K562 (cell line): ENCODE data around the gene IRF9. TPM values are rescaled to one million over a fixed set of nuclear protein-coding genes. Genes with fewer than 3 reads are reported as not detected.

Experiments
- ATAC-seq: fragments of 200-7000 bp; cut with Tn5 transposase; 3 replicates; pipeline ENCODE4 v1.9.1; 2020; ENCODE audit warnings: moderate library complexity
- BruUV-seq: library from RNA; stranded (reverse); fragments of 400-500 nt; replicated peaks from 2 replicates; lab custom pipeline; 2021; lab: Mats Ljungman, UMichigan
- CTCF ChIA-PET: fragments of 300-600 bp; formaldehyde crosslinking; extraction: SDS; loops from one replicate; lab custom pipeline; 2021; ENCODE audit warnings: low intra/inter-chr PET ratio; lab: Yijun Ruan, JAX
- POLR2A ChIA-PET: fragments of 300-600, 350-650 bp; sonication (Branson Sonifier 250); formaldehyde crosslinking; extraction: SDS; loops from one replicate; lab custom pipeline; 2021; ENCODE audit warnings: antibody characterized with exemption, inconsistent platforms; lab: Yijun Ruan, JAX
- DNase-seq, 4 experiments: peaks; one replicate each; pipeline versions ENCODE4 v3.0.0 to v3.0.0-alpha.2; 2011 to 2018; ENCODE audit warnings: low spot score in 3 of 4, mixed read lengths in 3 of 4; ENCODE audit errors: extremely low read depth in 1 of 4
- FAIRE-seq: peaks from 2 replicates; lab custom pipeline; 2011; peaks lifted over from hg19 to GRCh38; lab: Jason Lieb, UNC
- H2AFZ ChIP-seq: 2 replicates; pipeline ENCODE4 v1.6.0; 2011; ENCODE audit warnings: low read depth, low read length, control low read depth, inconsistent platforms
- H3K27ac ChIP-seq: fragments of 200-600 bp; 3 replicates; pipeline ENCODE4 v1.8.0; 2011; ENCODE audit warnings: low read depth, mild to moderate bottlenecking, control low read depth, inconsistent platforms, low read length, moderate library complexity, mixed read lengths; ENCODE audit errors: extremely low read depth
- H3K27me3 ChIP-seq, 2 experiments: fragments of 300-600 bp in 1 of 2; 2 replicates in 1 of 2; 3 replicates in 1 of 2; pipeline versions ENCODE4 v1.6.0 to v1.8.0; 2011; ENCODE audit warnings: inconsistent platforms in 2 of 2, low read length in 2 of 2, mild to moderate bottlenecking in 1 of 2, mixed read lengths in 1 of 2, moderate library complexity in 1 of 2; ENCODE audit not compliant: control insufficient read depth in 2 of 2, insufficient read depth in 2 of 2
- H3K36me3 ChIP-seq: fragments of 300-600 bp; 3 replicates; pipeline ENCODE4 v1.8.0; 2011; ENCODE audit warnings: mild to moderate bottlenecking, low read length, inconsistent platforms; ENCODE audit not compliant: control insufficient read depth, insufficient read depth
- H3K4me1 ChIP-seq, 2 experiments: fragments of 200-600 bp in 1 of 2; replicated peaks in 1 of 2; 2 replicates in 1 of 2; 3 replicates in 1 of 2; pipeline versions ENCODE4 v1.5.1 to v1.8.0; 2011; ENCODE audit warnings: inconsistent platforms in 2 of 2, low read length in 2 of 2, mild to moderate bottlenecking in 1 of 2, mixed read lengths in 1 of 2, moderate library complexity in 1 of 2; ENCODE audit not compliant: control insufficient read depth in 2 of 2, insufficient read depth in 2 of 2
- H3K4me2 ChIP-seq: 2 replicates; pipeline ENCODE4 v1.6.1; 2011; ENCODE audit warnings: low read length, control low read depth, inconsistent platforms, mixed read lengths; ENCODE audit not compliant: insufficient read depth
- H3K4me3 ChIP-seq: fragments of 200-600 bp; sonication (generic), shearing (Covaris generic); 2 replicates; pipeline ENCODE4 v1.5.1; 2016; ENCODE audit warnings: control low read depth, inconsistent platforms
- H3K79me2 ChIP-seq: fragments of 200-600 bp; 3 replicates; pipeline ENCODE4 v1.8.0; 2011; ENCODE audit warnings: low read length, inconsistent platforms; ENCODE audit not compliant: control insufficient read depth, insufficient read depth
- H3K9ac ChIP-seq, 2 experiments: 2 replicates each; pipeline versions ENCODE4 v1.6.0 to v1.6.1; 2011; ENCODE audit warnings: low read depth in 2 of 2, low read length in 2 of 2, control low read depth in 1 of 2, inconsistent platforms in 1 of 2, mild to moderate bottlenecking in 1 of 2, mixed read lengths in 1 of 2; ENCODE audit not compliant: insufficient read depth in 1 of 2
- H3K9me1 ChIP-seq: one replicate; pipeline ENCODE4 v1.6.0; 2011; ENCODE audit warnings: inconsistent platforms, mild to moderate bottlenecking, low read length, moderate library complexity; ENCODE audit not compliant: control insufficient read depth, insufficient read depth
- H3K9me3 ChIP-seq: replicated peaks from 2 replicates; pipeline ENCODE4 v1.5.1; 2011; ENCODE audit warnings: low read depth, low read length, inconsistent platforms; ENCODE audit not compliant: control insufficient read depth, insufficient read depth
- H4K20me1 ChIP-seq: replicated peaks from 2 replicates; pipeline ENCODE4 v1.6.1; 2011; ENCODE audit warnings: low read length, inconsistent platforms, mixed read lengths; ENCODE audit not compliant: control insufficient read depth, insufficient read depth
- BMI1 ChIP-seq: fragments of 150-350 bp; IDR thresholded peaks from 2 replicates; pipeline ENCODE4 v1.6.1; 2014; ENCODE audit warnings: low read length
- ESRRA ChIP-seq: fragments of 450-650 bp; IDR thresholded peaks from 2 replicates; pipeline ENCODE4 v1.6.1; 2014; ENCODE audit warnings: low read depth, mild to moderate bottlenecking, moderate library complexity, borderline replicate concordance
- JUNB ChIP-seq: fragments of 450-650 bp; formaldehyde crosslinking; conservative IDR thresholded peaks from 2 replicates; pipeline ENCODE4 v1.4.0; 2020; ENCODE audit warnings: mild to moderate bottlenecking
- LCOR ChIP-seq: sonication (generic); formaldehyde crosslinking; IDR thresholded peaks from 2 replicates; pipeline ENCODE4 v1.8.0; 2022; ENCODE audit warnings: mild to moderate bottlenecking, missing genetic modification reagents
- PCBP1 ChIP-seq: fragments of 200-400 bp; formaldehyde crosslinking; IDR thresholded peaks from 2 replicates; pipeline ENCODE4 v1.6.1; 2018; ENCODE audit warnings: mild to moderate bottlenecking, low read depth, low read length; ENCODE audit not compliant: poor library complexity, severe bottlenecking
- POLR2AphosphoS5 ChIP-seq: IDR thresholded peaks from 2 replicates; pipeline ENCODE4 v1.6.1; 2011; ENCODE audit warnings: mild to moderate bottlenecking, low read depth, low read length, moderate library complexity; ENCODE audit not compliant: control insufficient read depth, insufficient read depth
- SMARCA4 ChIP-seq: fragments of 450-650 bp; IDR thresholded peaks from 2 replicates; pipeline ENCODE4 v1.6.1; 2016
- SPI1 ChIP-seq: IDR thresholded peaks from 2 replicates; pipeline ENCODE4 v1.6.1; 2011; ENCODE audit warnings: low read depth, low read length, control low read depth, borderline replicate concordance
- TBP ChIP-seq: optimal IDR thresholded peaks from 2 replicates; pipeline ENCODE3; 2011; ENCODE audit warnings: low read depth, low read length, improper control_type of control experiment
- ZNF146 ChIP-seq: IDR thresholded peaks from one replicate; pipeline ENCODE4 v1.6.1; 2018; ENCODE audit warnings: missing compliant biosample characterization; ENCODE audit not compliant: unreplicated experiment
- ZNF165 ChIP-seq: fragments of 250-450 bp; sonication (Bioruptor Pico); IDR thresholded peaks from 2 replicates; pipeline ENCODE4 v1.4.0; 2020; ENCODE audit warnings: borderline replicate concordance
- ZNF197 ChIP-seq: fragments of 200-800 bp; sonication (Bioruptor generic); IDR thresholded peaks from 2 replicates; pipeline ENCODE4 v1.6.1; 2016; ENCODE audit warnings: low read depth, missing genetic modification characterization, missing compliant biosample characterization
- ZNF584 ChIP-seq: fragments of 200-800 bp; sonication (Bioruptor generic); IDR thresholded peaks from 2 replicates; pipeline ENCODE4 v1.6.1; 2016; ENCODE audit warnings: low read depth, mild to moderate bottlenecking, missing genetic modification characterization, missing compliant biosample characterization
- ZNF696 ChIP-seq: fragments of 250-450 bp; sonication (Bioruptor Pico); conservative IDR thresholded peaks from 2 replicates; pipeline ENCODE4 v1.4.0; 2020; ENCODE audit warnings: mild to moderate bottlenecking, moderate library complexity
- WGBS: fragments of 100-300 bp; shearing (Covaris generic); methylation state at CpG from one replicate; pipeline ENCODE4 v1.1.6; 2016; ENCODE audit warnings: low coverage, mixed read lengths; ENCODE audit not compliant: insufficient coverage; ENCODE audit errors: missing lambda C conversion rate; 5-methylcytosine and 5-hydroxymethylcytosine counted together
- in situ Hi-C: fragments of 300-500 bp; cut with MboI; formaldehyde crosslinking; loops from 4 replicates; pipeline ENCODE4 v1.15.0; 2018; ENCODE audit warnings: inconsistent platforms, mixed read lengths
- intact Hi-C: fragments of 100-400 bp; cut with micrococcal nuclease; formaldehyde crosslinking; loops from 2 replicates; pipeline ENCODE4 v1.14.2; 2022
- polyA plus RNA-seq, 8 experiments: library from polyadenylated mRNA; depleted of rRNA in 4 of 8; stranded (reverse) in 5 of 8; unstranded in 3 of 8; fragments of >200 nt; fragmentation: Nextera tagmentation in 2 of 8; fragmentation: Illumina TruSeq in 1 of 8; extraction: Ambion mirVana in 2 of 8; extraction: Trizol in 1 of 8; gene quantifications; 2 replicates each; pipeline versions ENCODE4 v1.2.1 to v1.2.3, GENCODE V29; 2011 to 2014; ENCODE audit warnings: inconsistent platforms in 1 of 8, missing spikeins in 1 of 8
- total RNA-seq, 7 experiments: library from RNA; depleted of rRNA in 6 of 7; stranded (reverse); fragments of >200 nt in 6 of 7; fragmentation: Illumina TruSeq in 2 of 7; extraction: Trizol in 2 of 7; gene quantifications; 2 replicates each; pipeline versions ENCODE4 v1.2.1 to v1.2.3, GENCODE V29; 2011 to 2021; ENCODE audit warnings: low replicate concordance in 1 of 7
- TF ChIP-seq, protein P1 (sequence below): fragments of 250-450 bp; sonication (Bioruptor Pico); IDR thresholded peaks from 2 replicates; pipeline ENCODE4 v1.5.0; 2021; ENCODE audit warnings: mild to moderate bottlenecking, moderate library complexity
- TF ChIP-seq, protein P2 (sequence below), 2 experiments: fragments of 150-350 bp in 1 of 2; IDR thresholded peaks; 2 replicates each; pipeline ENCODE4 v1.6.1; 2012 to 2016; ENCODE audit warnings: low read depth in 2 of 2, low read length in 2 of 2, mild to moderate bottlenecking in 1 of 2, moderate library complexity in 1 of 2
- TF ChIP-seq, protein P3 (sequence below): fragments of 250-450 bp; sonication (Bioruptor Pico); IDR thresholded peaks from 2 replicates; pipeline ENCODE4 v1.6.1; 2021; ENCODE audit warnings: mild to moderate bottlenecking

The IRF9 gene
- total and polyA plus RNA-seq, 9 of the 15 experiments (the other 6 are each of a cell fraction or from before 2014, with no cell fraction given): 0.79 to 14.8 (median 6.1) TPM

DNA sequence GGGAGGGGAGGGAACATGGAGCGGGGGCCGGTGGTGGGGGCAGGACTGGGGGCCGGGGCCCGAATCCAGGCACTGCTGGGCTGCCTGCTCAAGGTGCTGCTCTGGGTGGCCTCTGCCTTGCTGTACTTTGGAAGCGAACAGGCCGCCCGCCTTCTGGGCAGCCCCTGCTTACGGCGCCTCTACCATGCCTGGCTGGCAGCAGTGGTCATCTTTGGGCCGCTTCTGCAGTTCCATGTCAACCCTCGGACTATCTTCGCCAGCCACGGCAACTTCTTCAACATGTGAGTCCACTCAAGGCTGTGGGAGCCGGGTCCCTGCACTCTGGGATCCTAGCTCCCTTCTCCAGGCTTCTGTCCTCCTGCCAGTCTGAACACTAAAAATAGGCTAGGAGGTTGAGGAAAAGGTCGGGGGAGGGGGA, 29.5 kb upstream of the IRF9 start:
- BruUV-seq: no TSS peak
- no peak overlapping the region for H2AFZ ChIP-seq
- H3K4me1 ChIP-seq: peaks cover 4 to 23% of the 10 kb centered on the region in 2 experiments; a peak in 4 of 5 replicates
- no peak overlapping the region for H3K9ac ChIP-seq
- FAIRE-seq: no peak
- H3K9me3 ChIP-seq: no peaks in the 10 kb centered on the region
- no peak overlapping the region for H3K4me2 ChIP-seq
- H3K9me1 ChIP-seq: no peaks in the 10 kb centered on the region
- no peak overlapping the region for H3K27ac ChIP-seq
- POLR2A ChIA-PET: no interaction called here
- CTCF ChIA-PET: no interaction called here
- peaks cover under 1% of the 10 kb centered on the region; the same call in 1 of the 3 replicates for H3K79me2 ChIP-seq
- H3K36me3 ChIP-seq: no peaks in the 10 kb centered on the region
- WGBS: 88% methylated on average over 8 of the region's 15 CpGs
- in situ Hi-C loops (no loop called here), intact Hi-C loops (no loop called here)
- H3K27me3 ChIP-seq: no peaks in the 10 kb centered on the region
- no peak for ATAC-seq
- H3K4me3 ChIP-seq: no peak overlapping the region
- H4K20me1 ChIP-seq: no peaks in the 10 kb centered on the region
- DNase-seq: no peak
- TF ChIP-seq ESRRA: no peak
- TF ChIP-seq ZNF696 (CRISPR knock-in tag): no peak
- TF ChIP-seq ZNF146 (CRISPR knock-in tag): no peak
- no peak for TF ChIP-seq SPI1
- TF ChIP-seq BMI1: no peak
- TF ChIP-seq SMARCA4: no peak
- TF ChIP-seq, protein P1, sequence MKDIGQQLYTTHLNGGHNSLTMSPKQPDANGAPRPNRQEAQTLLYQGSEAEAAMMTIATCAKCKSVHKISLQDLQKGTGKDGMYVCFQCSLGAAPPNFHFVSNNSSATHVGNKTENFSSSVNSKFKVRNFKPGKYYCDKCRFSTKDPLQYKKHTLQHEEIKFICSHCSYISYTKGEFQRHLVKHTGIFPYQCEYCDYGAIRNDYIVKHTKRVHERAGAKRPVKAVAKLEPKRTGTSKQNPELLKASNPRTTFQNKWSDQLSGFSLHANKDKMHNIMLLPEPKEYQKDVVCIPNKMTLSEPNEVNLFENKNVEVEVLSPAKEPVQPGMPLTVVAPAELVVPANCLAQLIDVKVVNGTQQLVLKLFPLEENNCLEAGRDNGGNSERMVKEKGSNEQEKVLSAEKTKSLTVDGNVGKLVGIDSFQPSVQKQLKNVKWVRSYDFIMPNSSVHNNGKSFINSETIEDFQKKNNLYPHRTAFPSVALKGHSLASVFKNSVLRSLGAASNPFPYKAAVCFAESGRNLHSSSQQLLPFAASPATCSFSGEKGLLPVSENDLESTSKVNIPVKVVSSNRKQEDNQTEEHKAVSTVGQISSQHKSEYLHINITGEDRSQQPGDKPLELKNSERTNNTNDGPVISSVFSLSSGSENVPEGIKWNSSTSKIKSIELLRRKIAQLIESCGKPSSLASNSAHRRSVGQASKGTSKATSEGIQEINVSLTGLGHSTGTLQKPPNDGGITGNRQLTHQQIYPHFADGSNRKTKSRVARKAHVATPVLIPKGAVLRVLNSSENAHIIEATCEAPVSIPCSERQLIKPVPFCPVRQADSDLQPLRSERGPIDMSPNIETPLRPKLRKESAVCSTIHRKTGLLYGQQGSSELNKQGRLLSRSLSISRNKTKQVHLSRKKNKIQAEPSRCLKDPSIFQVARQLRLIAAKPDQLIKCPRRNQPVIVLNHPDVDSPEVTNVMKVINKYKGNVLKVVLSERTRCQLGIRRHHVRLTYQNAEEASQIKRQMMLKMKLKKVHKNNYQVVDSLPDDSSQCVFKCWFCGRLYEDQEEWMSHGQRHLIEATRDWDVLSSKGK (CRISPR knock-in tag): no peak
- TF ChIP-seq, protein P2, sequence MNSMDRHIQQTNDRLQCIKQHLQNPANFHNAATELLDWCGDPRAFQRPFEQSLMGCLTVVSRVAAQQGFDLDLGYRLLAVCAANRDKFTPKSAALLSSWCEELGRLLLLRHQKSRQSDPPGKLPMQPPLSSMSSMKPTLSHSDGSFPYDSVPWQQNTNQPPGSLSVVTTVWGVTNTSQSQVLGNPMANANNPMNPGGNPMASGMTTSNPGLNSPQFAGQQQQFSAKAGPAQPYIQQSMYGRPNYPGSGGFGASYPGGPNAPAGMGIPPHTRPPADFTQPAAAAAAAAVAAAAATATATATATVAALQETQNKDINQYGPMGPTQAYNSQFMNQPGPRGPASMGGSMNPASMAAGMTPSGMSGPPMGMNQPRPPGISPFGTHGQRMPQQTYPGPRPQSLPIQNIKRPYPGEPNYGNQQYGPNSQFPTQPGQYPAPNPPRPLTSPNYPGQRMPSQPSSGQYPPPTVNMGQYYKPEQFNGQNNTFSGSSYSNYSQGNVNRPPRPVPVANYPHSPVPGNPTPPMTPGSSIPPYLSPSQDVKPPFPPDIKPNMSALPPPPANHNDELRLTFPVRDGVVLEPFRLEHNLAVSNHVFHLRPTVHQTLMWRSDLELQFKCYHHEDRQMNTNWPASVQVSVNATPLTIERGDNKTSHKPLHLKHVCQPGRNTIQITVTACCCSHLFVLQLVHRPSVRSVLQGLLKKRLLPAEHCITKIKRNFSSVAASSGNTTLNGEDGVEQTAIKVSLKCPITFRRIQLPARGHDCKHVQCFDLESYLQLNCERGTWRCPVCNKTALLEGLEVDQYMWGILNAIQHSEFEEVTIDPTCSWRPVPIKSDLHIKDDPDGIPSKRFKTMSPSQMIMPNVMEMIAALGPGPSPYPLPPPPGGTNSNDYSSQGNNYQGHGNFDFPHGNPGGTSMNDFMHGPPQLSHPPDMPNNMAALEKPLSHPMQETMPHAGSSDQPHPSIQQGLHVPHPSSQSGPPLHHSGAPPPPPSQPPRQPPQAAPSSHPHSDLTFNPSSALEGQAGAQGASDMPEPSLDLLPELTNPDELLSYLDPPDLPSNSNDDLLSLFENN (IDR thresholded peaks at IDR 0.05; ENCODE audit: low read depth in 2 of 2, low read length in 2 of 2): no peak
- TF ChIP-seq JUNB (CRISPR knock-in tag): no peak
- TF ChIP-seq ZNF197 (CRISPR knock-in tag): no peak
- no peak for TF ChIP-seq PCBP1
- TF ChIP-seq ZNF584 (CRISPR knock-in tag): no peak
- TF ChIP-seq ZNF165 (CRISPR knock-in tag): no peak
- no peak for TF ChIP-seq TBP
- no peak for TF ChIP-seq LCOR
- TF ChIP-seq, protein P3, sequence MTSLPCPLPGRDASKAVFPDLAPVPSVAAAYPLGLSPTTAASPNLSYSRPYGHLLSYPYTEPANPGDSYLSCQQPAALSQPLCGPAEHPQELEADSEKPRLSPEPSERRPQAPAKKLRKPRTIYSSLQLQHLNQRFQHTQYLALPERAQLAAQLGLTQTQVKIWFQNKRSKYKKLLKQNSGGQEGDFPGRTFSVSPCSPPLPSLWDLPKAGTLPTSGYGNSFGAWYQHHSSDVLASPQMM (CRISPR knock-in tag): no peak
- TF ChIP-seq POLR2AphosphoS5: no peak
